HEK293T (cell line): ENCODE data around the gene TIMM9.

ENCODE experiments used
- CTCF ChIA-PET: fragments of 350-600 bp; formaldehyde crosslinking; extraction: SDS; loops from one replicate; lab custom pipeline; 2021; ENCODE audit warnings: antibody characterized with exemption, inconsistent platforms; lab: Yijun Ruan, JAX
- POLR2A ChIA-PET: fragments of 350-600 bp; formaldehyde crosslinking; extraction: SDS; loops from one replicate; lab custom pipeline; 2020; ENCODE audit warnings: antibody characterized with exemption, inconsistent platforms; lab: Yijun Ruan, JAX
- DNase-seq: peaks from one replicate; pipeline ENCODE4 v3.0.0; 2012; ENCODE audit warnings: mixed read lengths; ENCODE audit errors: extremely low spot score
- ARNT ChIP-seq: fragments of 450-650 bp; IDR thresholded peaks from 2 replicates; pipeline ENCODE4 v1.6.1; 2017; ENCODE audit warnings: mild to moderate bottlenecking
- BHLHE40 ChIP-seq: fragments of 450-650 bp; IDR thresholded peaks from 2 replicates; pipeline ENCODE4 v1.6.1; 2016; ENCODE audit warnings: mild to moderate bottlenecking, moderate library complexity, borderline replicate concordance
- CTBP1 ChIP-seq: fragments of 450-650 bp; IDR thresholded peaks from 2 replicates; pipeline ENCODE4 v1.6.1; 2016; ENCODE audit warnings: borderline replicate concordance
- ELF4 ChIP-seq: fragments of 450-650 bp; IDR thresholded peaks from 2 replicates; pipeline ENCODE4 v1.6.1; 2017; ENCODE audit warnings: antibody characterized with exemption
- FOXA1 ChIP-seq: fragments of 450-650 bp; IDR thresholded peaks from 2 replicates; pipeline ENCODE4 v1.6.1; 2016; ENCODE audit warnings: mild to moderate bottlenecking
- FOXK2 ChIP-seq: fragments of 450-650 bp; IDR thresholded peaks from 2 replicates; pipeline ENCODE4 v1.6.1; 2016; ENCODE audit warnings: mild to moderate bottlenecking
- FOXM1 ChIP-seq: fragments of 450-650 bp; IDR thresholded peaks from 2 replicates; pipeline ENCODE4 v1.6.1; 2017; ENCODE audit warnings: mild to moderate bottlenecking, borderline replicate concordance
- HDGF ChIP-seq: fragments of 450-650 bp; IDR thresholded peaks from 2 replicates; pipeline ENCODE4 v1.6.1; 2017; ENCODE audit warnings: antibody characterized with exemption, borderline replicate concordance
- L3MBTL2 ChIP-seq: fragments of 450-650 bp; conservative IDR thresholded peaks from 2 replicates; pipeline ENCODE4 v1.6.1; 2016; ENCODE audit warnings: mild to moderate bottlenecking
- LEF1 ChIP-seq: fragments of 450-650 bp; IDR thresholded peaks from 2 replicates; pipeline ENCODE4 v1.6.1; 2017; ENCODE audit warnings: mild to moderate bottlenecking, borderline replicate concordance
- NFRKB ChIP-seq: fragments of 450-650 bp; IDR thresholded peaks from 2 replicates; pipeline ENCODE4 v1.6.1; 2016; ENCODE audit warnings: mild to moderate bottlenecking, moderate library complexity
- SP1 ChIP-seq: fragments of 450-650 bp; IDR thresholded peaks from 2 replicates; pipeline ENCODE4 v1.6.1; 2017
- SUZ12 ChIP-seq: fragments of 450-650 bp; IDR thresholded peaks from 2 replicates; pipeline ENCODE4 v1.6.1; 2016; ENCODE audit warnings: mild to moderate bottlenecking
- TARDBP ChIP-seq: fragments of 450-650 bp; IDR thresholded peaks from 2 replicates; pipeline ENCODE4 v1.6.1; 2016
- ZNF384 ChIP-seq: fragments of 450-650 bp; IDR thresholded peaks from 2 replicates; pipeline ENCODE4 v1.6.1; 2016
- TF ChIP-seq, protein P1 (sequence below): fragments of 450-650 bp; IDR thresholded peaks from 2 replicates; pipeline ENCODE4 v1.6.1; 2016

Gene TIMM9

GRCh38 chr14:58464652-58465051, 37.3 kb upstream of the TIMM9 start:
- TF ChIP-seq CTBP1 (no peak), FOXM1 (no peak), ARNT (no peak)
- TF ChIP-seq, protein P1, sequence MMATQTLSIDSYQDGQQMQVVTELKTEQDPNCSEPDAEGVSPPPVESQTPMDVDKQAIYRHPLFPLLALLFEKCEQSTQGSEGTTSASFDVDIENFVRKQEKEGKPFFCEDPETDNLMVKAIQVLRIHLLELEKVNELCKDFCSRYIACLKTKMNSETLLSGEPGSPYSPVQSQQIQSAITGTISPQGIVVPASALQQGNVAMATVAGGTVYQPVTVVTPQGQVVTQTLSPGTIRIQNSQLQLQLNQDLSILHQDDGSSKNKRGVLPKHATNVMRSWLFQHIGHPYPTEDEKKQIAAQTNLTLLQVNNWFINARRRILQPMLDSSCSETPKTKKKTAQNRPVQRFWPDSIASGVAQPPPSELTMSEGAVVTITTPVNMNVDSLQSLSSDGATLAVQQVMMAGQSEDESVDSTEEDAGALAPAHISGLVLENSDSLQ, result no peak
- no peak for DNase-seq
- POLR2A ChIA-PET, result no interaction called here
- CTCF ChIA-PET, result no interaction called here

GRCh38 chr14:58463147-58463546, 35.8 kb upstream of the TIMM9 start:
- no peak for DNase-seq
- CTCF ChIA-PET, result no interaction called here
- TF ChIP-seq HDGF (no peak), ZNF384 (no peak), FOXA1 (no peak), LEF1 (no peak), FOXM1 (no peak), L3MBTL2 (no peak), FOXK2 (no peak), BHLHE40 (no peak), CTBP1 (no peak), TARDBP (no peak), SUZ12 (no peak), ARNT (no peak)
- TF ChIP-seq, protein P1, result no peak
- POLR2A ChIA-PET, result no interaction called here

GRCh38 chr14:58460772-58461171, 33.4 kb upstream of the TIMM9 start:
- ChIA-PET CTCF (interaction anchor here (0.6 kb wide), 1 partner anchor 38 kb away, joined by 3 read pairs; no protein-coding TSS in a partner anchor), POLR2A (no interaction called here)
- TF ChIP-seq NFRKB (no peak), CTBP1 (no peak), L3MBTL2 (no peak), BHLHE40 (no peak), ARNT (no peak), SP1 (no peak), ELF4 (no peak)
- TF ChIP-seq, protein P1, result no peak
- no peak for DNase-seq

DNA sequence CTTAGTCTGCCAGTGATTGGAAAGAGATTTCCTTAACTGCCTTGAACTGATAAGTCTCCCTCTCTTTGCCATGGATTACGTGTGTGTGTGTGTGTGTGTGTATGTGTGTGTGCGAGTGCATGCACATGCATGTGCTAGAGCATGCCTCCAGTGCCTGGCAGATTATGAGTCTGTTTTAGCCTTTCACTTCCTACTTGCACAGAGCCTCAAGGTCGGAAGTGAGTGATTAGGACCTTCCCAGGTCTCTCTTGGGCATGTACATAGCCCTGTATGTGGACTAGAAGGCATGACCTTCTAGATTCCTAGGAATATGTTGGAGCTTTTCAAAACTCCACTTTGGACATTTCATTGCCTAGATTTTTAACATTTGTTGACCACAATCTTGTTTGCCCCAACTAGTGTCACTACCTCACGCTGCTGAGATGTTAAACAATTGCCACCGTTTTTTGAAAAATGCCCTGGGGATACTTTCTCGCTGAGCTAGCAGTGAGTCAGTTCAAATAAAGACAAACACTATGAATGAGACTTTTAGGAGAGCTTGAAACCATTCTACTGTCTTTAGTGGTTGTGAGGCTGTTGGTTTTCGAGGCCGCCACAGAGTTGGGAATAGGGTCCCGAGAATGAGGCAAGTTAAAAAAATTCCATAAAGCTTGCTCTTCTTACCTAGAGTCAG, 28.4 kb upstream of the TIMM9 start:
- DNase-seq, result no peak
- POLR2A ChIA-PET, result interaction anchor here (0.7 kb wide), 1 partner anchor 842 kb away, joined by 3 read pairs; no protein-coding TSS in a partner anchor
- CTCF ChIA-PET, result interaction anchor here (1.2 kb wide), 1 partner anchor 21 kb away, joined by 3 read pairs; no protein-coding TSS in a partner anchor
- TF ChIP-seq L3MBTL2, result no peak
- no peak for TF ChIP-seq ARNT
- no peak for TF ChIP-seq SP1

GRCh38 chr14:58444627-58445026, 17.3 kb upstream of the TIMM9 start:
- ChIA-PET CTCF (no interaction called here), POLR2A (no interaction called here)
- TF ChIP-seq SP1 (no peak), ELF4 (no peak), HDGF (no peak), LEF1 (no peak), FOXM1 (no peak), NFRKB (no peak), ARNT (no peak), BHLHE40 (no peak), FOXA1 (no peak), TARDBP (no peak), L3MBTL2 (no peak), ZNF384 (no peak), SUZ12 (no peak), CTBP1 (no peak)
- TF ChIP-seq, protein P1, result no peak
- no peak for DNase-seq

DNA sequence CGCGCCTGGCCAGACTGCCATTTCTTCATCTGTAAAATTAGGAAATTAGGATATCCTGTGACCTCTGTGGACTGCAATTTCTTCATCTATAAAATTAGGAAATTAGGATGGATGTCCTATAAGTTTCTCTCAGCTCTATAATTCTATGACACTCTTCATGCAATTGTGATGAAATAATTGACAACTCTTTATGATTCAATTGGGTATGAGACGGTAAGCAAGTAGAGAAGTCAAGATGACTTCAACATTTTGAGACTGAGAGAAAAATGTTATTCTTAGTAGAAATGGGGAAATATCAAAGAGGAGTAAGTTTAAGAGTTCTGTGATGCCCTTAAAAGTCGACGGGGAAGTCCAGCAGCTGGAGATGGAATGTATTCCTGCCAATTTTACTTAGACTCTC, 12.1 kb upstream of the TIMM9 start:
- ChIA-PET POLR2A (no interaction called here), CTCF (no interaction called here)
- no peak for DNase-seq
- TF ChIP-seq SP1, result no peak
- TF ChIP-seq CTBP1, result no peak
- TF ChIP-seq NFRKB, result no peak
- no peak for TF ChIP-seq HDGF
- TF ChIP-seq, protein P1, result no peak
